Cardiac fibroblast (primary cell): Measurements from ENCODE around the gene WDR64.
"Not testable (repeated sequence)": the region's sequence is repeated elsewhere in the genome, so short reads cannot be mapped to it uniquely, and the experiment has no call there.

Experiments
- DNase-seq, 2 donors: peaks; one replicate each; pipeline versions ENCODE4 v3.0.0 to v3.0.0-alpha.2; 2010; ENCODE audit warnings: low read depth in 2 of 2
- H3K4me3 ChIP-seq, 2 donors: replicated peaks in 1 of 2; 1 replicate in 1 of 2; 2 replicates in 1 of 2; pipeline ENCODE4 v1.5.1; 2011; ENCODE audit warnings: low read depth in 2 of 2, low read length in 2 of 2, mild to moderate bottlenecking in 2 of 2, moderate library complexity in 1 of 2
- CTCF ChIP-seq: IDR thresholded peaks from one replicate; pipeline ENCODE4 v1.5.1; 2011; ENCODE audit warnings: low read depth, mild to moderate bottlenecking, low read length, inconsistent platforms

WDR64 gene

GRCh38 chr1:241724741-241725356, 72.8 kb downstream of the WDR64 start:
- no peak for TF ChIP-seq CTCF
- DNase-seq, result no peak

DNA sequence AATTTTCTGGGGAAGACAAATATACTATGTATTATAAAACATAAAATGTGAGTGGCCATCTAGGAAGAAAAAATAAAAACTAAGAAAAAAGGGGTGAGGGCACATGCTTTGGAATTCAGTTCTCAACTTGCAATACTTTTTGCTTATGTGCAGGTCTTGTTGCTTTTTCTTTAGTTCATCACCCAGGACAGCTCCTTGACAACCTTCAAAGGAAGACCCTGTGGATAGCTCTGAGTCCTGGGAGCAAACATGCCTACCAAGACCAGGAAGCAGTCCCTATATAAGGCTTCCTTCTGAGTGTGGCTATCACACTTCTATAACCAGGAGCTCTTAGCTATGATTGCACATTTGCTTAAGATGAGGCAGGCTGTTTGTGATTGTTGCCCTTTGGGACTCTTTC, 78.0 kb downstream of the WDR64 start:
- H3K4me3 ChIP-seq, result no peak overlapping the region
- DNase-seq, result no peak
- no peak for TF ChIP-seq CTCF

More at GRCh38 chr1:241724741-241725356, 72.8 kb downstream of the WDR64 start:
- no peak overlapping the region for H3K4me3 ChIP-seq

- no peak overlapping the region for H3K4me3 ChIP-seq
- TF ChIP-seq CTCF, result no peak
- DNase-seq, result no peak
These were observed 81.8 kb downstream of the WDR64 start for GRCh38 chr1:241733899-241734298.

DNA sequence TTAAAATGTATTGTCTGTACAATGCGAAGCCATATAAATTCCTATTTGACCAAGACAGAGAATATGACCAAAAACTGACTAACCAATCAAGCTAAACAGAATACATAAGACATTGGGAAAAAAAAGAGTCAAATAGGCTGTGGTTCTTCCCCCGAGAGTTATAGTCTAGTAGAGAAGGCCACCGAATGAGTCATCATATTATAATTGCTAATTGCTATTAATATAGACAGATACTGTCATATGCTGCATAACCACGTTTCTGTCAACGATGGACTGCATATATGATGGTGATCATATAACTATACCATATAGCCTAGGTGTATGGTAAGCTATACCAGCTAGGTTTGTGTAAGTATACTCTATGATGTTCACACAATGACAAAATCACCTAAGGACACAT, 82.5 kb downstream of the WDR64 start:
- DNase-seq, result no peak
- no peak overlapping the region for H3K4me3 ChIP-seq
- TF ChIP-seq CTCF, result no peak

- H3K4me3 ChIP-seq, result not testable (repeated sequence)
These were observed 83.4 kb downstream of the WDR64 start for GRCh38 chr1:241735493-241735926.

GRCh38 chr1:241736387-241736786, 84.3 kb downstream of the WDR64 start:
- DNase-seq, result no peak
- H3K4me3 ChIP-seq, result no peak overlapping the region
- no peak for TF ChIP-seq CTCF

More at GRCh38 chr1:241735493-241735926, 83.4 kb downstream of the WDR64 start:
- DNase-seq, result not testable (repeated sequence)

DNA sequence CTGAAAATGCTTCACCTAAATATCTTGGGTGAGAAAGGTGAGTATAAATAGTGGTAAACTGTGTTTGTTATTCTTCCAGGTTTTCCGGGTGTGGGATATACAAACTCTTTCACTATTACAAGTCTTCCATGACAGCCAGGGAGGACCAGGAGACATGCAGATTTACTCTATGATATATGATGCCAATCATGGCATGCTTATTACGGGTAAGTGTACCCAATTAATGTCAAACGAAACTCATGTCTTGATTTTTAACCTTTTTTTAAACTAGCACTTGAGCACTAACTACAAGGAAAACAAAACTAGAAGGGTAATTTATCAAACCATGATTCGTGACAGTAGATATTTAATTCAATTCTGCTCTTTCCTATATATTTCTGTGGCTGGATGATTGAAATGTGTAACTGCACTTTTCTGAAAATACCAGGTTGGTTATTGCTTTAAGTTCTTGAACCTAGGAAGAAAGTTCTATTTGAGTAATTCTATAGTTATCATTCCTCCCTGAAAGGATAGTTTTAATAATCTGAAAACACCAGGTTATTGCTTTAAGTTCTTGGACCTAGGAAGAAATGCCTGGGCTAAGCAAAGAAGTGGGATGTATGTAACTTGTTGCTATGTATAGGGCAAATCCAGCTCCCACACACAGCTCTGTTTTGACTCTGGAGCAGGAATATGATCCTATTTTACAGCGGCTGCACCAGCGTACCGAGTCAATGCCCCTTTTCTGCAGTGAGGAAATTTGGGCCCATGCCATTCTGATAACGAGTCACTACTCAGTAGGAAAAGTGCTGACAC, 86.4 kb downstream of the WDR64 start:
- DNase-seq, result no peak
- no peak for TF ChIP-seq CTCF
- no peak overlapping the region for H3K4me3 ChIP-seq
